ENCODE data around the gene UNC80.

GRCh38 chr2:209936106-209936666 is 164.6 kb downstream of the UNC80 start:
- peak in 1 of 2 donors; percentile 3 for TF ChIP-seq CTCF (IDR thresholded peaks at IDR 0.05; ENCODE audit: extremely low read depth in 1 of 2, insufficient read depth in 1 of 2, low read depth in 1 of 2, low read length in 2 of 2)
- no peak for TF ChIP-seq POLR2AphosphoS5 (IDR thresholded peaks at IDR 0.05; ENCODE audit: insufficient read depth, low read depth, low read length)
- TF ChIP-seq POLR2A (IDR thresholded peaks at IDR 0.05; ENCODE audit: low read depth, low read length): no peak
- no peak for TF ChIP-seq JUN (IDR thresholded peaks at IDR 0.05; ENCODE audit: borderline replicate concordance, insufficient read depth, insufficient read length, low read depth)
- TF ChIP-seq GATA2 (IDR thresholded peaks at IDR 0.05; ENCODE audit: insufficient read depth, insufficient read length, low read depth, low read length): no peak
- no peak for TF ChIP-seq EZH2 (IDR thresholded peaks at IDR 0.05; ENCODE audit: borderline replicate concordance, low read depth, low read length, severe bottlenecking)

All from endothelial cell of umbilical vein (primary cell).